Left lung (tissue), 10 donors: Measurements from ENCODE around the gene HSD11B1L. TPM values are rescaled to one million over a fixed set of nuclear protein-coding genes. Genes with fewer than 3 reads are reported as not detected.
"Not testable (repeated sequence)": the region's sequence is repeated elsewhere in the genome, so short reads cannot be mapped to it uniquely, and the experiment has no call there.

Experiments used
- ATAC-seq: fragments of 200-7000 bp; cut with Tn5 transposase; one replicate; pipeline ENCODE4 v1.9.1; 2020; ENCODE audit warnings: moderate library complexity
- DNase-seq, 4 donors: peaks; one replicate each; pipeline ENCODE4 v3.0.0-alpha.2; 2013 to 2020
- H3K27ac ChIP-seq, 2 donors: fragments of 200-600 bp; sonication (generic) in 1 of 2; one replicate each; pipeline versions ENCODE4 v1.5.0 to v1.8.0; 2020 to 2021
- H3K27me3 ChIP-seq, 2 donors: fragments of 200-600 bp; sonication (generic) in 1 of 2; one replicate each; pipeline versions ENCODE4 v1.5.0 to v1.8.0; 2020 to 2021
- H3K36me3 ChIP-seq, 2 donors: fragments of 200-600 bp; sonication (generic) in 1 of 2; one replicate each; pipeline versions ENCODE4 v1.5.0 to v1.8.0; 2020 to 2021
- H3K4me1 ChIP-seq, 2 donors: fragments of 200-600 bp; one replicate each; pipeline ENCODE4 v1.8.0; 2021
- H3K4me3 ChIP-seq, 2 donors: fragments of 200-600 bp; sonication (generic) in 1 of 2; one replicate each; pipeline versions ENCODE4 v1.5.0 to v1.8.0; 2020 to 2021; ENCODE audit warnings: mild to moderate bottlenecking in 1 of 2
- H3K9me3 ChIP-seq, 2 donors: fragments of 200-600 bp; sonication (generic) in 1 of 2; one replicate each; pipeline versions ENCODE4 v1.5.0 to v1.8.0; 2020 to 2021
- CTCF ChIP-seq, 2 donors: fragments of 200-600 bp; sonication (generic) in 1 of 2; IDR thresholded peaks; one replicate each; pipeline versions ENCODE4 v1.5.0 to v1.8.0; 2021; ENCODE audit warnings: antibody characterized with exemption in 2 of 2
- intact Hi-C, 2 donors: fragments of 100-400 bp; cut with DNase I; formaldehyde crosslinking; loops; one replicate each; pipeline versions ENCODE4 v1.11.2 to v1.14.2; 2022
- polyA plus RNA-seq, 6 donors: library from polyadenylated mRNA; unstranded; fragments of 120-200 nt; gene quantifications; one replicate each; pipeline ENCODE4 v1.2.1, GENCODE V29; 2013; ENCODE audit not compliant: insufficient read length in 6 of 6
- total RNA-seq, 2 donors: library from RNA; stranded (reverse); fragmentation: NEBNext Ultra II Directional; extraction: Animal tissue kit (Norgen Biotek cat#: 25700); gene quantifications; one replicate each; pipeline ENCODE4 v1.2.1, GENCODE V29; 2021
- donor health status: DM: no; HTN: yes; CAD: no.
- donor health status: DM: no; HTN: no; CAD: no.

Gene HSD11B1L
- total and polyA plus RNA-seq, 8 donors = 5.8 to 12.2 (median 7.9) TPM

DNA sequence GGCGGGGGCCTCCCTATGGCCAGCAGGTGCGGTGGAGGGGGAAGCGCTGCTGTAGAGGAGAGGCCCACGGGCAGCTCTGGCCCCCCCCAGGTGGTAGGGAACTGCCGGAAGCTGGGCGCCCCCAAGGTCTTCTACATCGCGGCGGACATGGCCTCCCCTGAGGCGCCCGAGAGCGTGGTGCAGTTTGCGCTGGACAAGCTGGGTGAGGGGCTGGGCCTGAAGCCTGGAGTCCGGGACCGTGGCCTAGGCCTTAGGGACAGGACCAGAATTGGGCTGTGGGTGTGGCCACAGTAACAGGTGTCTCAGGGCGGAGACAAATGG is 5.5 kb downstream of the HSD11B1L start:
- TF ChIP-seq CTCF (IDR thresholded peaks at IDR 0.05) = no peak
- peak overlapping the region; percentile 44 to 89 for H3K27ac ChIP-seq
- ATAC-seq (no peak), DNase-seq (no peak)
- intact Hi-C loops = no loop called here
- no peaks in the 10 kb centered on the region for H3K27me3 ChIP-seq
- no peaks in the 10 kb centered on the region for H3K36me3 ChIP-seq
- no peaks in the 10 kb centered on the region for H3K9me3 ChIP-seq
- peak overlapping the region; percentile 48 to 70 for H3K4me3 ChIP-seq
- H3K4me1 ChIP-seq = peaks cover 5 to 24% of the 10 kb centered on the region in 2 donors

- H3K27me3 ChIP-seq = no peaks in the 10 kb centered on the region
- intact Hi-C loops = no loop called here
- H3K9me3 ChIP-seq = no peaks in the 10 kb centered on the region
- peak; percentile 88 for ATAC-seq
- peak; percentile 73 to 100 (median 96) for DNase-seq
- peaks cover 0 to 4% of the 10 kb centered on the region in 2 donors for H3K36me3 ChIP-seq
- peak; percentile 79 to 84 for TF ChIP-seq CTCF (IDR thresholded peaks at IDR 0.05)
- H3K4me3 ChIP-seq = peak overlapping the region; percentile 48 to 70
- peak overlapping the region; percentile 45 to 89 for H3K27ac ChIP-seq
- H3K4me1 ChIP-seq = peaks cover 8 to 29% of the 10 kb centered on the region in 2 donors
Measured at GRCh38 chr19:5686647-5687359, 6.0 kb downstream of the HSD11B1L start.

GRCh38 chr19:5687360-5688198 is 6.8 kb downstream of the HSD11B1L start:
- Histone ChIP-seq H3K4me1 (peaks cover 10 to 36% of the 10 kb centered on the region in 2 donors), H3K36me3 (peaks cover 0 to 12% of the 10 kb centered on the region in 2 donors), H3K4me3 (peak overlapping the region; percentile 48 to 70), H3K27ac (peak overlapping the region; percentile 45 to 89), H3K27me3 (no peaks in the 10 kb centered on the region), H3K9me3 (no peaks in the 10 kb centered on the region)
- DNase-seq = no peak
- TF ChIP-seq CTCF (IDR thresholded peaks at IDR 0.05) = no peak
- intact Hi-C loops = no loop called here
- ATAC-seq = no peak

GRCh38 chr19:5688262-5688881 is 7.5 kb downstream of the HSD11B1L start:
- DNase-seq, ATAC-seq: not testable (repeated sequence)

DNA sequence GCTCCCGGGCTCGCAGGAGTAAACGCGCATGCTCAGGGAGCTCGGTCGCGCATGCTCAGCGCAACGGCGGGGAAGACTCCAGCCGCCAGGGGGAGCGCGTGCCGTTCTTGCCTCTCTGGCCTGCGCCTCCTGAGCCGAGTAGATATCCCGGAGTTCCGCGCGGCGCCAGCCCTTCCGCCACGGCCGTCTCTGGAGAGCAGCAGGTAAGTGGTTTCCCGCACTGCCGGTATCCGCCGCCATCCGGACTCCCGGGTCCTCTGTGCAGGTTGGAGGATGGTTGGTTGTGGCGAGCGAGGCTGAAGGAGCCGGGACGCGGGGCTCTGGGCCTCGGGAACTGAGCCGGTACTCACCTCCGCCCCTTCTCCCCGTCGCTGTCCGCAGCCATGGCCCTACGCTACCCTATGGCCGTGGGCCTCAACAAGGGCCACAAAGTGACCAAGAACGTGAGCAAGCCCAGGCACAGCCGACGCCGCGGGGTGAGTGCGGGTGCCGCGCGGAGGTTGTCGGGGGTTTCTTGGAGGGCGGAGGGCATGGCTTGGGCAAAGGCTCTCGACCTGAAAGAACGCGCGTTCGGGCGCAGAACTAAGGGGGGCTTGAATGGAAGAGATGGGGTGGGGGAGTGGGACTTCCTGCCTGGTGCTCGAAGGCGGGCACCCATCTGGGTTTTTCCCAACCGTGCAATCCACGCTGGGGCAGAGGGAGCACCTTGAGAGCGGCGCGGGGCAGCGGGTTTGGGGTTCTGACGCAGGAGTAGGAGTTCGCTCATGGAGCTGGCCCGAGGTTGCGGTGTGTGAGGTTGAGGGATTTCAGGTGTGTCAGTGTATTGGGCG is 9.5 kb downstream of the HSD11B1L start, which contains the start of gene RPL36:
Gene RPL36, plus strand, starts transcription at position 171 of the 830 bp plus-strand sequence. Its CDS starts 213 bp downstream, at position 384.
- DNase-seq (peak; percentile 97 to 100 (median 98)), ATAC-seq (peak; percentile 72)
- Histone ChIP-seq H3K4me3 (peak within 1 kb of the TSS; percentile 49 to 60), H3K27ac (peak within 1 kb of the TSS; percentile 77 to 89), H3K9me3 (no peaks in the 10 kb centered on the region), H3K4me1 (peaks cover 10 to 44% of the 10 kb centered on the region in 2 donors), H3K36me3 (peaks cover 0 to 39% of the 10 kb centered on the region in 2 donors), H3K27me3 (no peaks in the 10 kb centered on the region)
- intact Hi-C loops = no loop called here
- peak; percentile 95 to 99 for TF ChIP-seq CTCF (IDR thresholded peaks at IDR 0.05)

More at GRCh38 chr19:5688262-5688881, 7.5 kb downstream of the HSD11B1L start:
- H3K9me3 ChIP-seq, H3K27ac ChIP-seq, H3K4me3 ChIP-seq, intact Hi-C loops, H3K27me3 ChIP-seq: not testable (repeated sequence)
- peaks cover 0 to 20% of the 10 kb centered on the region in 2 donors for H3K36me3 ChIP-seq
- H3K4me1 ChIP-seq = peaks cover 10 to 44% of the 10 kb centered on the region in 2 donors
